Pancreas (tissue), 10 donors: ENCODE measurements around the gene NUDT3. TPM values are rescaled to one million over a fixed set of nuclear protein-coding genes. Genes with fewer than 3 reads are reported as not detected.

Experiments used
- ATAC-seq, 4 donors: fragments of 200-7000 bp; cut with Tn5 transposase; one replicate each; pipeline versions ENCODE4 v1.8.0 to v1.9.1; 2020; ENCODE audit warnings: mild to moderate bottlenecking in 4 of 4, moderate library complexity in 4 of 4
- DNase-seq, 6 donors: peaks; one replicate each; pipeline ENCODE4 v3.0.0-alpha.2; 2020
- FAIRE-seq: peaks from 2 replicates; lab custom pipeline; 2012; peaks lifted over from hg19 to GRCh38; lab: Jason Lieb, UNC
- H3K27ac ChIP-seq, 4 donors: fragments of 200-600 bp; sonication (generic); 1 replicate in 3 of 4; 2 replicates in 1 of 4; pipeline versions ENCODE4 v1.5.0 to v1.8.0; 2020
- H3K27me3 ChIP-seq, 4 donors: fragments of 200-600 bp; one replicate each; pipeline ENCODE4 v1.8.0; 2021
- H3K36me3 ChIP-seq, 3 donors: fragments of 200-600 bp; sonication (generic) in 1 of 3; one replicate each; pipeline versions ENCODE4 v1.5.0 to v1.8.0; 2020 to 2021
- H3K4me1 ChIP-seq, 3 donors: fragments of 200-600 bp; one replicate each; pipeline ENCODE4 v1.8.0; 2021
- H3K4me3 ChIP-seq, 4 donors: fragments of 200-600 bp; sonication (generic) in 2 of 4; one replicate each; pipeline versions ENCODE4 v1.5.0 to v1.8.0; 2020 to 2021
- H3K9me3 ChIP-seq, 4 donors: fragments of 200-600 bp; one replicate each; pipeline ENCODE4 v1.8.0; 2021
- WGBS, 2 donors: extraction: QIAGEN DNeasy Blood & Tissue Kit; methylation state at CpG; one replicate each; pipeline ENCODE4 v1.1.7; 2013; 5-methylcytosine and 5-hydroxymethylcytosine counted together
- intact Hi-C, 3 donors: fragments of 100-400 bp; cut with DNase I; formaldehyde crosslinking; loops; one replicate each; pipeline versions ENCODE4 v1.11.1 to v1.14.2; 2022
- polyA plus RNA-seq, 2 donors: library from polyadenylated mRNA; stranded (reverse); fragments of 200-250 nt; gene quantifications; one replicate each; pipeline ENCODE4 v1.2.3, GENCODE V29; 2013
- total RNA-seq, 6 donors: library from RNA; stranded (reverse); fragmentation: NEBNext Ultra II Directional in 4 of 6; extraction: Animal tissue kit (Norgen Biotek cat#: 25700) in 4 of 6; gene quantifications; one replicate each; pipeline versions ENCODE4 v1.2.1 to v1.2.4, GENCODE V29; 2021 to 2023
- TF ChIP-seq, protein P1 (sequence below), 4 donors: fragments of 200-600 bp; sonication (generic) in 3 of 4; IDR thresholded peaks; one replicate each; pipeline versions ENCODE4 v1.5.0 to v1.8.0; 2021; ENCODE audit warnings: antibody characterized with exemption in 4 of 4
- donor health status: healthy with polysubstance abuse.
- donor health status: DM: no; HTN: no; CAD: no; lungs with moderate emphysema.
- donor health status: DM: no; HTN: no; CAD: no.
- donor health status: control.
- donor health status: control.
- donor health status: Bipolar disorder and iron deficiency.
- donor health status: DM: yes; HTN: yes; CAD: no.
- donor health status: DM: no; HTN: no; CAD: no.
- donor health status: DM: no; HTN: no; CAD: no.
- donor health status: DM: yes; HTN: yes; CAD: no.

The NUDT3 gene
- total and polyA plus RNA-seq, 8 donors = 7.1 to 20.7 (median 14.0) TPM

DNA sequence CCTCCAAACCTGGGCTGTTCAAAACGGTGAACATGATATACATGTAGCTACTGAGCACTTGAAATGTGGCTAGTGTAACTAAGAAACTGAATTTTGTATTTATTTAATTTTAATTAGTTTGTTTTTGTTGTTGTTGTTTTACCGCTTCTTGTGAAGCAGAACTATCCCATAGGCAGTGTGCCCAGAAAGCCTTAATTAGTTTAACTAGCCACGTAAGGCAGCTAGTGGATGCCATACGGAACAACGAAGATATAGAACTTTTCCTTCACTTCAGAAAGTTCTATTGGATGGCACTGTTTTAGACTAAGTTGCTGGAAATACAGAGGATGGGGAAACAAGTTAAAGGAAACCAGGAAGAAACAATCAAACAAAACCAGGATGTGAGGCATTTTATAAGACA lies 70.6 kb downstream of the NUDT3 start:
- TF ChIP-seq, protein P1, sequence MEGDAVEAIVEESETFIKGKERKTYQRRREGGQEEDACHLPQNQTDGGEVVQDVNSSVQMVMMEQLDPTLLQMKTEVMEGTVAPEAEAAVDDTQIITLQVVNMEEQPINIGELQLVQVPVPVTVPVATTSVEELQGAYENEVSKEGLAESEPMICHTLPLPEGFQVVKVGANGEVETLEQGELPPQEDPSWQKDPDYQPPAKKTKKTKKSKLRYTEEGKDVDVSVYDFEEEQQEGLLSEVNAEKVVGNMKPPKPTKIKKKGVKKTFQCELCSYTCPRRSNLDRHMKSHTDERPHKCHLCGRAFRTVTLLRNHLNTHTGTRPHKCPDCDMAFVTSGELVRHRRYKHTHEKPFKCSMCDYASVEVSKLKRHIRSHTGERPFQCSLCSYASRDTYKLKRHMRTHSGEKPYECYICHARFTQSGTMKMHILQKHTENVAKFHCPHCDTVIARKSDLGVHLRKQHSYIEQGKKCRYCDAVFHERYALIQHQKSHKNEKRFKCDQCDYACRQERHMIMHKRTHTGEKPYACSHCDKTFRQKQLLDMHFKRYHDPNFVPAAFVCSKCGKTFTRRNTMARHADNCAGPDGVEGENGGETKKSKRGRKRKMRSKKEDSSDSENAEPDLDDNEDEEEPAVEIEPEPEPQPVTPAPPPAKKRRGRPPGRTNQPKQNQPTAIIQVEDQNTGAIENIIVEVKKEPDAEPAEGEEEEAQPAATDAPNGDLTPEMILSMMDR (IDR thresholded peaks at IDR 0.05) = no peak
- no peak for ATAC-seq
- DNase-seq = no peak
- intact Hi-C loops = no loop called here
- H3K4me1 ChIP-seq = peaks cover 0 to 13% (median 8%) of the 10 kb centered on the region in 3 donors
- no peaks in the 10 kb centered on the region for H3K36me3 ChIP-seq
- no peaks in the 10 kb centered on the region for H3K27me3 ChIP-seq
- no peak for FAIRE-seq
- WGBS, 2 donors = 86 to 95% methylated on average over 5 of the region's 5 CpGs
- no peak overlapping the region for H3K27ac ChIP-seq
- H3K9me3 ChIP-seq = no peaks in the 10 kb centered on the region
- no peak overlapping the region for H3K4me3 ChIP-seq

DNA sequence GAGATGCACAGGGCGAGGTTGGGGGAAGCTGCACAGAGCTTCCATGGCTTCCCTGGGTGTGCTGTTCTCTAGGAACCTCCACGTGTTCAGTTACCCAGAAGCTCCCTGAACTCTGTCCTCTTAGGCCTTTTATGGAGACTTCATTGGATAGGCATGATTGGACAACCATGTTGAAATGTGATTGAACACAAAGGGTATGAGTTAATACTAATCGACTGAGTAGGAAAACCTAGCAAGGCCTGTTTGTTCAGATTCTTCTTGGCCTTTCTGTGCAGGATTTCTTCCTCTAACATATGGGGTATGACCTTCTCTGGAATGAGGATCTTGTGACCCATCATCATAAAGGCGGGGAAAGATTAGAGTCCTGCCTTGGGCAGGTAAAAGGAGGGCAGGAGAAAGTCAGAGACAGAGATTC lies 73.0 kb downstream of the NUDT3 start:
- TF ChIP-seq, protein P1 (IDR thresholded peaks at IDR 0.05) = no peak
- Histone ChIP-seq H3K36me3 (no peaks in the 10 kb centered on the region), H3K27me3 (no peaks in the 10 kb centered on the region), H3K4me3 (no peak overlapping the region), H3K9me3 (no peaks in the 10 kb centered on the region), H3K4me1 (peaks cover 0 to 19% (median 8%) of the 10 kb centered on the region in 3 donors), H3K27ac (peak overlapping the region in 2 of 4 donors; percentile 18 to 27)
- intact Hi-C loops = no loop called here
- FAIRE-seq (no peak), DNase-seq (no peak), ATAC-seq (peak in 3 of 4 donors; percentile 35 to 54 (median 43))
- WGBS, 2 donors = 63 to 64% methylated on average over 4 of the region's 4 CpGs

DNA sequence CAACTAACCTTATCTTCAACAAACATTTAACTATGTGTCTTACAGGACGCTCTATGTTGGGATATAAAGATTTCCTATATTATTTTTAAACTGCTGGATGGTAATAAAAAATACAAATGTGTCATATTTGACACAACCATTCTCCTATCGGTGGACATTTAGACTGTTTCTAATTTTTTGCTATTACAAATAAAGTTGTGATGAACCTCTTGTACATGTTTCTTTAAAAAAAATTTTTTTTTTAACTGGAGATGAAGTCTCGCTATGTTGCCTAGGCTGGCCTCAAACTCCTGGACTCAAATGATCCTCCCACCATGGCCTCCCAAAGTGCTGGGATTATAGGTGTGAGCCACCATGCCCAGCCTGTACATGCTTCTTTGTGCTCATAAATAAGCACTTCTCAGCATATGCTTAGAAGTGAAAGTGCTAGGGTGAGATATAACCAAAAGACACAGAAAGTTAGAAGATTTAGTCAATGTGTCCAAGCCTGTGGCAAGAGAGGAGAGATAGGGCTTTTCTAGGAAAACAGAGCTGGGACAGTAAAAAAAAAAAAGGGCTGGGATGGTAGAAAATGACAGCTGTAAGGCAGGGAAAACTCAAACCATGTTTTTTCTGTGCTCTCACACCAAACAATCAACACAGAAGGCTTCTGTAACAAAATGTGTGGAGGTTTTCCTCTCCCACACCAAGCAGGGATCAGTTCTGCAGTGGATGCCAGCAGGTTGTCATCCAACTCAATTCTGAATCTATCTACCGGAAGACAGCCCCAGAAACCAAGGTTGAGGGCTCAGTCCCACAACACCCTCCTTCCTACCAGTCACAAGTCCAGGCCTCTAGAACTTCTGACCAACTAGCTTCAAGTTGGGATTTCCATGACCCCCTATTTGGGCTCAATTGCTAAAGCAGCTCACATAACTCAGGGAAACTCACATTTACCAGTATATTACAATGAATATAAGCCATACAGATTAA lies 73.7 kb downstream of the NUDT3 start:
- peak overlapping the region in 2 of 4 donors; percentile 18 to 27 for H3K27ac ChIP-seq

DNA sequence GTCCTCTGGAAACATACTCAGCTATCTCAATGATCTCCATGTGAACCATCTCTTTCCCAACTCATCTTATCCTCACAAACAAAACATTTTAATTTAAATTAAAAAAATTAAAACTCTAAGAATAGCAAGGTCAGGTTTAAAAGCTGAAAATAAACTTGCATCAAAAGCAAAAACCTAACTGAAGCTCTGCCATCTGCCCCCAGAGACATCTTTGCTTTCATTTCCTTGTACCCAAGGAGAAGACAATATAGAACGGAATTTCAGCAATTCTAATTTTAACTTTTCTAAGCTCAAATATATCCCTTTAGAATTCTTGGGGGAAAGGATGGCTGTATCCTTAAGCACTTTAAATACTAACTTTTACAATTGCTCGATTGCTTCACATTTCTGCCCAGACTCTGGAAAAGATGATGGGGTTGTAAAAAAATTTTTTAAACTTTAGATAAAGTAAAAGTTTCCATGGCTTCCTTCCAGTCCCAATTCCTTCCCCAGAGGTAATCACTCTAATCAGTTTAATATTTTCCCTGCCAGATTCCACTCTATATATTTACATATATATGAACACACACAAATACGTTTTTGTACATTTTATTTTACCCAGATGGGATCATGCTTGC lies 74.5 kb downstream of the NUDT3 start:
- WGBS, 2 donors = 28 to 35% methylated on average over 3 of the region's 3 CpGs
- TF ChIP-seq, protein P1 (IDR thresholded peaks at IDR 0.05) = no peak
- Histone ChIP-seq H3K27me3 (no peaks in the 10 kb centered on the region), H3K36me3 (no peaks in the 10 kb centered on the region), H3K27ac (peak overlapping the region in 1 of 4 donors; percentile 27), H3K9me3 (no peaks in the 10 kb centered on the region), H3K4me3 (no peak overlapping the region), H3K4me1 (peaks cover 0 to 19% (median 8%) of the 10 kb centered on the region in 3 donors)
- FAIRE-seq = no peak
- peak in 1 of 4 donors; percentile 22 for ATAC-seq
- intact Hi-C loops = no loop called here
- no peak for DNase-seq

More for the DNA sequence above, 73.7 kb downstream of the NUDT3 start:
- no peaks in the 10 kb centered on the region for H3K9me3 ChIP-seq
- H3K4me3 ChIP-seq = no peak overlapping the region
- intact Hi-C loops = no loop called here
- FAIRE-seq (no peak), ATAC-seq (peak in 2 of 4 donors; percentile 33 to 35), DNase-seq (no peak)
- H3K27me3 ChIP-seq = no peaks in the 10 kb centered on the region
- TF ChIP-seq, protein P1 (IDR thresholded peaks at IDR 0.05) = no peak
- WGBS, 2 donors = 46 to 54% methylated on average over 4 of the region's 4 CpGs
- peaks cover 0 to 19% (median 8%) of the 10 kb centered on the region in 3 donors for H3K4me1 ChIP-seq
- no peaks in the 10 kb centered on the region for H3K36me3 ChIP-seq
